MM.1S (cell line): Measurements from ENCODE around the gene MPST.

Experiments used
- EZH2 ChIP-seq: fragments of 300-600 bp; sonication (generic); optimal IDR thresholded peaks from 2 replicates; pipeline ENCODE3; 2017; ENCODE audit warnings: low read depth, mild to moderate bottlenecking, antibody characterized with exemption, low read length, mixed read lengths
- EZH2phosphoT487 ChIP-seq: fragments of 300-600 bp; sonication (generic); IDR thresholded peaks from 2 replicates; pipeline ENCODE4 v1.6.1; 2018; ENCODE audit warnings: antibody characterized with exemption, low read length
- TF ChIP-seq, protein P1 (sequence below): fragments of 300-600 bp; sonication (generic); IDR thresholded peaks from 2 replicates; pipeline ENCODE4 v1.5.1; 2016; ENCODE audit warnings: antibody characterized with exemption, low read length, mixed read lengths

DNA sequence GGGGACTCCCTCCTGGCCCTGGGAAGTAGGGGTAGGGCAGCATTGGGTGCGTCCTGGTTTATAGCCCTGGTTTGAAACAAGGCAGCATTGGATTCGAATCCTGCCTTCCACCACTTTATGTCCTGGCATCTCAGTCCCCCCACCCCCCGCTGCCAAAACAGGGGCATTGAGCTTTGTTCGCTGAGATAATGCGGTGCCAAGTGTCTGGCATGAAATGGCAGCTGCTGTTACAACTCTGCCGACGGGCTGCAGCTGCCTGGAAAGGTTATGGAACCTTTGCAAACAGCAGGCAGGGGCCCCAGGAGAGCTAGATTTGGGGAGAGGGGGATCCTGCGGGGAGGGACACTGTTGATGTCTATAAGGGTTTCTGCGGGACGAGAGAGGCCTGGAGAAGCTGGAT is 2.2 kb upstream of the MPST start:
- TF ChIP-seq, protein P1, sequence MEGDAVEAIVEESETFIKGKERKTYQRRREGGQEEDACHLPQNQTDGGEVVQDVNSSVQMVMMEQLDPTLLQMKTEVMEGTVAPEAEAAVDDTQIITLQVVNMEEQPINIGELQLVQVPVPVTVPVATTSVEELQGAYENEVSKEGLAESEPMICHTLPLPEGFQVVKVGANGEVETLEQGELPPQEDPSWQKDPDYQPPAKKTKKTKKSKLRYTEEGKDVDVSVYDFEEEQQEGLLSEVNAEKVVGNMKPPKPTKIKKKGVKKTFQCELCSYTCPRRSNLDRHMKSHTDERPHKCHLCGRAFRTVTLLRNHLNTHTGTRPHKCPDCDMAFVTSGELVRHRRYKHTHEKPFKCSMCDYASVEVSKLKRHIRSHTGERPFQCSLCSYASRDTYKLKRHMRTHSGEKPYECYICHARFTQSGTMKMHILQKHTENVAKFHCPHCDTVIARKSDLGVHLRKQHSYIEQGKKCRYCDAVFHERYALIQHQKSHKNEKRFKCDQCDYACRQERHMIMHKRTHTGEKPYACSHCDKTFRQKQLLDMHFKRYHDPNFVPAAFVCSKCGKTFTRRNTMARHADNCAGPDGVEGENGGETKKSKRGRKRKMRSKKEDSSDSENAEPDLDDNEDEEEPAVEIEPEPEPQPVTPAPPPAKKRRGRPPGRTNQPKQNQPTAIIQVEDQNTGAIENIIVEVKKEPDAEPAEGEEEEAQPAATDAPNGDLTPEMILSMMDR = no peak
- TF ChIP-seq EZH2 (no peak), EZH2phosphoT487 (no peak)
